ENCODE results near the gene NHERF1.
A peak's percentile ranks its signal among the peaks of the same experiment; 100 is the strongest.

Gene NHERF1

DNA sequence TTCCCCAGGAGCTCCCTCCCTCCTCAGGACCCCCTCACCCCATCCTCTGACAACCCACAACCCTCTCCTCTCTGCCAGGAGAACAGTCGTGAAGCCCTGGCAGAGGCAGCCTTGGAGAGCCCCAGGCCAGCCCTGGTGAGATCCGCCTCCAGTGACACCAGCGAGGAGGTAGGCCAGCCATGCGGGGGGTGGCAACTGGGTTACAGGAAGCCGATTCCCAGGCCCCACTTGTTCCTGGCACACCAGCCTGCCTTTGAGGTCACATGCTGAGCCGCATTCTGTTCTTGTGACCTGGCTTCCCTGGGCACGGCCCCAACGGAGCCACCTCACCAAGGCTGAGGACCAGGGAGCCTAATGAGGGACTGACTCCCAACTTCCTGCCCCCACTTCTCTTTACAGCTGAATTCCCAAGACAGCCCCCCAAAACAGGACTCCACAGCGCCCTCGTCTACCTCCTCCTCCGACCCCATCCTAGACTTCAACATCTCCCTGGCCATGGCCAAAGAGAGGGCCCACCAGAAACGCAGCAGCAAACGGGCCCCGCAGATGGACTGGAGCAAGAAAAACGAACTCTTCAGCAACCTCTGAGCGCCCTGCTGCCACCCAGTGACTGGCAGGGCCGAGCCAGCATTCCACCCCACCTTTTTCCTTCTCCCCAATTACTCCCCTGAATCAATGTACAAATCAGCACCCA, 19.8 kb downstream of the NHERF1 start:
- DNase-seq, result peak; percentile 48

DNA sequence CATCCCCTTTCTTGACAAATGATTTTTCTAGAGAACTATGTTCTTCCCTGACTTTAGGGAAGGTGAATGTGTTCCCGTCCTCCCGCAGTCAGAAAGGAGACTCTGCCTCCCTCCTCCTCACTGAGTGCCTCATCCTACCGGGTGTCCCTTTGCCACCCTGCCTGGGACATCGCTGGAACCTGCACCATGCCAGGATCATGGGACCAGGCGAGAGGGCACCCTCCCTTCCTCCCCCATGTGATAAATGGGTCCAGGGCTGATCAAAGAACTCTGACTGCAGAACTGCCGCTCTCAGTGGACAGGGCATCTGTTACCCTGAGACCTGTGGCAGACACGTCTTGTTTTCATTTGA, 20.3 kb downstream of the NHERF1 start:
- DNase-seq, result no peak

DNA sequence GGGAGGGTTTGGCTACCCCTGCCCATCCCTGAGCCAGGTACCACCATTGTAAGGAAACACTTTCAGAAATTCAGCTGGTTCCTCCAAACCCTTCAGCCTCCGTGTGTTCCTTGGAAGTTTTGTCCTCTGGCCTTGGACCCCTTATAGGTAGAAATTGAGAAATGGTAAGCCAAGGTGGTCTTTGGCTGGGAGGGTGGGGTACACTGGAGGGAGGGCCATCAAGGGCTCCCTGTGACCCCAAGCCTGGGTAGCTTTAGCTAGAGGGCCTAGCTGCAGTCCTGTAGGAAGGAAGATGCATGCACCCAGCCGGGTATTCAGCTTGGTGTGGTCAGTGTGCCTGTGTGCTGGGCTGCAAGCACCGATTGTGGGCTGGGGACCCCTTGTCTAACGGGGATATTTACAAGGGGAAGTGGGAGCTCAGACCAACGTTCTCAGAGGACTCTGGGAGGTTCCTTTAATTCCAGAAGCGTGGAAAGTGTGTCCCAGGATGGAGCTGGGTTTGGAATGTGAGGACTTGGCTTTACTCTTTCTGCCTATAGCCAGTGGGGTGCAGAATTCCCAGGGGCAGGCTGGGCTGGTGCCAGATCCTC, 20.9 kb downstream of the NHERF1 start:
- no peak for DNase-seq

DNA sequence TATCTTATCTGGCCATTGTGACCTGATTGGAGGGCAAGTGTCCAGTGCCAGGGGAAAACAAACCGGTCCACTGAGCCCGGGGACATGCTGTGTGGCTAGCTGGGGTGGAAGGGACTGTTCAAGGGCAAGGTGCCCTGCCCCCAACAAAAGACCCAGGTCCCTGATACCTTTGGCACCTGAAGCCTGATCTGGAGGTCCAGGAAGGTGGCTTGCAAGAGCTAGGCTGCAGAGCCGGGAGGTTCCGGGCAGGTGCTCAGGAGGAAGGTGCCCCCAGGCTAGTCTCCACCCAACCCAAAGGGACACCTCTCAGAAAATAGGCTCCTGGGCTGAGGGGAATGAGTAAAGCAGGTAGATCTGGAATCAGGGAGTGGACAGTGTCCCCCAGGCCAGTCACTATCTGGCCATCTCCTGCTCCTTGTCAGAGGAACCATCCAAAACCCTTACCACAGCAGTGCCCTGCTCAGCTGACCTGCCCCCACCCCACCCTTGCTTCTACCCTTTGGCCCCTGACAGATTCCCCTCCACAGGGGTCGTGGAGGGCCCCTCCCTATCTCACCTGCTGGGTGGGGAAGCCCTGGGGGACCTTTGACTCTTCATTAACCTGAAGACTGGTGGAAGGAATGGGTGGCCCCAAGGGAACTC, 21.5 kb downstream of the NHERF1 start:
- DNase-seq, result no peak

DNA sequence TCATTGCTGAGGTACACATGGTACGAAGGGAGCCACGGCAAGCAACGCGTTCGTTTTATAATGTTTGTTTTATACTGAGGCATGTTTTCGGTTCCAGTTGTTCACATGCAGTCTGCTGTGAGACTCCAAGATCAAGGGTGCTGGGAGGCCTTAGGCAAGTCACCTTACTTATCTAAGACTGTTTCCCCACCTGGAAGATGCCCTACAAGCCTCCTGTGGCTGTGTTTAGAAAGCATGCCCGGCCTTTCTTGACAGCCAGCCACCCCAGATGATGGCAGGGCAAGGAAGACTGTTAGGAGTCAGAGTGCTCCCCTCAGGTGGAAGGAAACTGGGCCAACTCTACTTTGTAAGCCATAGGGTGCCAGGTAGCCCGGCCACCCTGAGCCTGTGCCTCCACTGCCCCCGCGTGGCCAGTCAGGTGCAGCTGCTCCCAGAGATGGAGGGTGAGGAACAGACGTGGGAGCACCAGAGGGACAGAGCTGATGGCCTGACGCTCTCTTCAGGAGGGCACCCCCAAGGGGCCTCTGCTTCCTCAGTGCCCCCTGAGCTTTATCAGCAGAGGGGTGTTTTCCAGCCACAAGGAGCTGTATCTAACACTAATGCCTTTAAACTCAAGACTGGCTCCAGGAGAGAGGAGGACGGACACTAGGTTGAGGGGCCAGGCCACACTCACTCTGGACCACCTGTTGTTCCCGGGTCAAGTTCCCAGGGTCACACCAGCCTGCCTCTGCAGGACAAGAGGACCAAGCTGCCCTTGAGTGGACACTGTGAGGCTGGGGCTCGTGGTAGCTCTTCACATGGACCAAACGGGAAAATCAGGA, 22.3 kb downstream of the NHERF1 start:
- peak; percentile 27 for DNase-seq

DNA sequence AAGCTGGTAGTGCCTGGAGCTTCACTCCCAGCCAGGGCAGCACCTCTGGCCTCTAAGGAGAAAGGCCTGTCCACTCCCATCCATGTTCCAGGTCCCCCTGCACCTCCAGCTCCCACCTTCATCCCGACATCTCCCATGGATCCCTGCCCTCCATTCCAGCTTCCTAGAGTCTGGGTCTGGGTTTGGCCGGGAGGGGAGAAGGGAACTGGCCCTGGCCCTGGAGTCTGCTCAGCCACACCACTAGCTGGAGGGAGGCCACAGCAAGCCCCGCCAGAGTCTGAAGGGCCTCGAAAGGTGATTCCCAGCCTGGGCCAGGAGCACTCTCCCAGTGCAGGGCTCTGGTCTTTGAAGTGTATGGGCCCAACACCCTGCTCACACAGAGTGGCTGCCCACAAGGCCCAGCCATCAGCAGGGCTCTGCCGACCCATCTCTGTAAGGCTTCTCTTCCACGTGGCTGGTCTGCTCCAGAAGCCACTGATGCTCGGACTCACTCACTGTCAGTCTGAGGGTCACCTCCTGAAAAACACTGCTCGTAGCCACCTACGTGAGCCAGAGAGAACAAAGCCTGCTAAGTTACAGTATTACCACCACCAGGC, 23.0 kb downstream of the NHERF1 start:
- DNase-seq, result no peak

DNA sequence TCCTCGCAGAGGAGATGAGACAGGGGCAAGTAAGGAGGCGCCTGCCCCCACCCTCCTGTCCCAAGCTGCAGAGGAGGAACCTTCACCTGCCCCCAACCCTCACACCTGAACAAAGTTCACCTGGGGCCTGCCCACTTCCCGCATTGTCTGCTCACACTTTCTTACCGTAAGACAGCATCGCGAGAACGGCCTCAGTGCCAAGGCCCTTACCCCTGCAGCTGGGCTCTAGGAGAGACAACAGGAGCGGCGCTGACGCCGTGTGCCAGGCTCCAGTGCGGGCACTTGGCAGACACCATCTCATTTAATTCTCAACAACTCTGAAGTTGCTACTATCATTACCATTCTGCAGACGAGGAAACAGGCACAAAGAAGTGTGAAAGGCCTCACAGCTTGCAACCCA, 23.6 kb downstream of the NHERF1 start:
- DNase-seq, result no peak

DNA sequence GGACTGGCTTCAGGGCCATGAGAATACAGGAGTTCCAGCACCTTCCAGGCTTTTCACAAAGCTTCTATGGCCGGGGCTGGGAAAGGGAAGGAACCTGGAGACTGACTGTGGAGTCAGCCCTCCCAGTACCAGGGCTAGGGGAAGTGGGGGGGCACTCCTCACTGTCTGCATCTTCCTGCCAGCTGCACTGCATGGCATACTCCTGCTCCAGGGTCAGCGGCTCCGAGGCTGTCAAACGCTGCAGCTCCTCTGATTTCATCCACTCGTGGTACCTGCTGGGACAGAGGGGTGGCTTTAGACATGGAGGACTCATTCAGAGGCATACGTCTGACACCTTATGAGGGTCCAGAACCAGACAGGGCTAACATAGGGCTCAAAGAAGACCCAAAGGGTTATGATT, 25.0 kb downstream of the NHERF1 start:
- DNase-seq, result no peak

DNA sequence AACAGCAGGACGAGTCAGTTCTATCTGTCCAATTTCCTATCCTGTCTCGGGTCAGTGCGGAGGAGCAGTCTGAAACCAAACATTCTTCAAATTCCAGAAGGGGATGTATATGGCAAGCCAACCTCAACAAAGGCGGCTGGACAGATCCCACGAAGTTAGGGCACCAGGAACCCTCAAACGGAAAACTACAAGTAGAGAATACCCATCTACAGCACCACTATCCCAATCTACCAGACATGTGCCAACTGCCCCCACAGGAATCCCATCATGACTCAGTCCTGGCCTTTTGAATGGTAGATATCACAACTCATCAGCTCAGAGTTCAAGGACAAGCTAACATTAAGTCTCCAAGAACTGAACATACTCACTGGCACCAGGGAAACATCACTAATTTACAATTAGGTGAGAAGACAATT, 25.5 kb downstream of the NHERF1 start:
- peak; percentile 44 for DNase-seq

DNA sequence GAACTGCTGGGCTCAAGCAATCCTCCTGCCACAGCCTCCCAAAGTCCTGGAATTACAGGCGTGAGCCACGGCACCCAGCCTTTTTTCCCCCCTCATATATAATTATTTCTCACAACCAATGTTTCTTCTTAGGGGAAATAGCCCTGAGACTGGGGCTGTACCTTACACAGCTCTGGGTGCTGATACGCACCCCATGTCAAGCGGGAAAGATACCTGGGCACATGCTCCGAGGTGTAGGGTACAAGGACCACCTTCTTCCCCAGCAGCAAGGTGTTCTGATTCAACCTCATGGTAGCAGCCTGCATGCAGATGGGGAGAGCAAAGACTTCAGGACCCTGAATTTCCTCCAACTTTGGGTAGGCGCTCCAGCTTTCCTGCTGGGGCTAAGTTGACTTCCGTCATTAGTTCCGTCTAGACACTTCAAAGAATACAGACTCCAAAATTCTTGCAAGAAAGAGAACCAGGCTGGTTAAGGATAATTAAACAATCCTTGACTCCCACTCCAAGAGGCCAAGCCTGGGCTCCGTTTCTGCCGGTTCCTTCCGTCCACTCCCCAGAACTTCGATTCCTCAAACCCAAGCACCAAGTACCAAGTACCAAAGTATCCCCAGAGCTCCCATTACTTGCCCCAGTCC, 27.1 kb downstream of the NHERF1 start:
- no peak for DNase-seq

DNA sequence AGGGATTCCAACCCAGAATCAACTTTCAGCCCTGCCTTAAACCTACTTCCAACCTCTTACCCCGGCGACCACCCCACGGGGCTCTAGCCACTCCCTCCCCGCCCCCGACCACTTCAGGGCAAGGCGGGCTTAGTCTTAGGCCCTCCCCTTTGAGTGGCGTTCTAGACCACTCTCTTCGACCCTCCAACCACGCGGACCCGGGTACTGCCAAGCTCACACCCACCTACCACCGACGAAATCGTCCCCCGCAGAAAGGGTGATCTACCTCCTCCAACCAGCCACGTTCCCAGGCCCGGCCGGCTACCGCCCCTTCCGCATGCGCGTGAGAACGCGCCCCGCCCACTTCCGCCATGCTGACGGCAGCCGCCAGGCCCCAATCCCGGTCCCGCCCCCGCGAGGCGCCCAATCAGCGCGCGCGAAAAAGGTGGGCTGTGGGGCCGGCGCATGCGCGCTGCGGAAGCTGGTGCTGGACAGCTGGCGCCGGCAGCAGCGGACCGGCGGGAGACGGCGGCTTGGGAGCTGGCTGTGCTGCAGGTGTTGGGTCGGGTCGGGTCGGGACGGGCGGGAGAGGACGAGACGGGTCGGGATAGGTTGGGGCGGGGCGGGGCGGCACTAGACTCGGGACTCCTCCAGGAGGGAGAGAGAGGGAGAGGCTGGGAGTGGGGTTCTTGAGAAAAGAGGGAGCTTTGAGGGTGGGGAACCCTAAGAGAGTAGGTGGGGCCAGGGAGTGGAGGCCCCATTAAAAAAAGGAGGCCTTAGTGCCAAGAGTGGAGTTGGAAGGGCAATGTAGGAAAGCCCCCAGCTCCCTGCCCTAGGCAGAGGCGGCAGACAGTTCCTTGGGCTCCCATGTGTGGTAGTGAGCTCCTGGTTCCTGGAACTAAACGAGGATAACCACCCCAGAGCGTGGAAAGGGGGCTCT, 27.9 kb downstream of the NHERF1 start, which contains the start of gene NAT9:
Gene NAT9 (minus strand): TSS at position 302 of the 919 bp plus-strand sequence. CDS start 647 bp downstream, outside the sequence.
- peak; percentile 95 for DNase-seq

DNA sequence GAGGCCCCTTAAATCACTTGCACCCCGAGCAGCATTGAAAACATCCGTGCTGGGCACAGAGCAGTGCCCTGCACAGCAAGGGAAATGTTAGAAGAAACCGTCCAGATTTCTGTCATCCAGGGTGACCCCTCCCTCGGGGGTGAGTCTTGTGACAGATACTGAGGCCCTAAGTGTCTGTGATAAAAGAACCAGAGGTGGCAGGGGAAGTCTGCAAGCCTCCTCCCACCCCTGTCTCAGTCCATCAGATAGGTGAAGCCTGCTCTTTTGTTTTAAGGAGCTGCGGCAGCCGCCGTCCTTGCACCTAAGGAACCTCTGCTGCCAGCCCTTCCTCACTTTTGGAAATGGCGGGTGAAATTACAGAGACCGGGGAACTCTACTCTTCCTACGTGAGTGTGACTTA, 28.6 kb downstream of the NHERF1 start:
- DNase-seq, result no peak

DNA sequence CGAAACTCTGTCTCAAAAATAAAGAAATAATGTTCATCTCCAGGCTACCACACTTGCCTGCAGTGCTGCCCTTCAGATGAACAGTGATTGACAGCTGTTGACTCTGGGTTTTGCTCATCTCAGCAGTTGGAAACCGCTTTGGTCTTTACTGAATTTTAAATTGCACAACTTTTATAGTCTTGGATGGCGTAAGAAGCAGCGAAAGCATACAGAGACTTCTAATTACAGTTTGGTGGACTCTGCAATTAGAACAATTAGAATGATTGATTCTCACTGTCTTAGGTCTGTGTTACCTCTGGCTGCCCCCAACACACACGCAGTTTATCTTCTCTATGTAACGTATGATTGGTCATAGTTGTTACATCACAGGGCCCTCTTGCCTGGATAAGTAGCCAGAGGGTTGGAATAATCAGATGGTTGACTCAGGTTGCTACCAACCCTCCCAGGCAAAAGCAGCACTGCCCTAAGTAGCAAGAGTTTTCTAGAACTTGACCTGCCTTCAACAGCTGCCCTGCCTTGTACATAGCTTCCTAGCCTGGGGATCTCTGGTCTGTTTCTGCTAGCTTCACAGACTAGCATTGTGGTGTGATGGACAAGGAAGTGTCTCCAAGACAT, 29.6 kb downstream of the NHERF1 start:
- DNase-seq, result no peak

DNA sequence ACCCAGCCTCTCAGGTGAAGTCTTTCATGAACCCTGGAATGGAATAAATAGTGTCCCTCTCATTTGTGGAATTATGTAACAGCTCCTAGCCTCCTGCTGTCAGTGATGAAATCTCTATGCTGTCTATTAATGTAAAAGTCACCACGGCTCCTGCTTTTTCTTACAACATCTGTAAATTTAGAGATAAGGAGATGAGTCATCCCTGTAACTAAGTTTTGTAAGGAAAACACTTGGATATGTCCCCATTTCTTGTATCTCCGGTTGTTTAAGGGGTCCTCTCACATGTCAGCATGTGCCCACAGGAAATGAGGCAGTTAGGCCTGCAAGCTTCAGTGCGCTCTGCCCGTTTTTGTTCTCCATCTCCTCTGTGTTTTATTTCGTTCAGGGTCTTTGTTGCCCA, 30.5 kb downstream of the NHERF1 start:
- DNase-seq, result no peak

DNA sequence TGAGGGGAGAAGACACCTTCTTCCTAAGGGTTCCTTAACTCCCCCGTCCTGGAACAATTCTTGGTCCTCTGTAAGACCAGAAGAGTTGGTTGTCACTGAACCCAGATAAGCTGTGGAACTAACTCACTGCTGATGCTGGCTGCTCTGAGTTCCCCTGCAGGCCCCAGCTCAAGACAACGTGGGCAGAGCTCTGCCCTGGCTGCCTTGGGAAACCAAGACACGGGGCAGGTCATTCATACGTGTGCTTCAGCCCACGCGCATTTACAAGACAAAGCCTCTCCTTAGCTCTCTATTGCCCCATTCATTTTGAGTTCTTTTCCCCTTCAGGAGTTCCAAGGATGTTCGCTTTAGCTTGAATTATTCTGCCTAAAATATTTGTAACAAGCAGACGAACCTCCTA, 31.1 kb downstream of the NHERF1 start:
- DNase-seq, result no peak

DNA sequence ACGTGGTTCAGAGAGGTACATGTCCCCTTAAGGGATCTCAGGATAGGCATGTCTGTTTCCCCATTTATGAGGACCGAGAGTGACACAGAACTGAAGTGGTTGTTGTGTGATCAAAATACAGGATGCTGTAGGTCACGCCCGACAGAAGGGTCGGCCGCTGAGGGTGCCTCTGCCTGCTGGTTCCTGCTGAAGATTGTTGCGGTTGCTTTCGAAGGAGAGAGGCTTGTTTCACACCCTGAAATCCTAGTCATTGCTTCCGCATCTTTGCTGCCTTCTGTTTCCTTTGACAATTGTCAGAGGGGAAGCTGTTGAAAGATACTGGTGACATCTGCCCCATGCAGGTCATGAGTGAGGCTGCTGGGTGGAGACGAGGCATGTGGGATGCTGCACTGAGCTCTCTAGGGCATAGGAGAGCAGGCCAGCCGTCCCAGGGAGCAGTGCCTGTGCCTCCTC, 31.5 kb downstream of the NHERF1 start:
- no peak for DNase-seq

DNA sequence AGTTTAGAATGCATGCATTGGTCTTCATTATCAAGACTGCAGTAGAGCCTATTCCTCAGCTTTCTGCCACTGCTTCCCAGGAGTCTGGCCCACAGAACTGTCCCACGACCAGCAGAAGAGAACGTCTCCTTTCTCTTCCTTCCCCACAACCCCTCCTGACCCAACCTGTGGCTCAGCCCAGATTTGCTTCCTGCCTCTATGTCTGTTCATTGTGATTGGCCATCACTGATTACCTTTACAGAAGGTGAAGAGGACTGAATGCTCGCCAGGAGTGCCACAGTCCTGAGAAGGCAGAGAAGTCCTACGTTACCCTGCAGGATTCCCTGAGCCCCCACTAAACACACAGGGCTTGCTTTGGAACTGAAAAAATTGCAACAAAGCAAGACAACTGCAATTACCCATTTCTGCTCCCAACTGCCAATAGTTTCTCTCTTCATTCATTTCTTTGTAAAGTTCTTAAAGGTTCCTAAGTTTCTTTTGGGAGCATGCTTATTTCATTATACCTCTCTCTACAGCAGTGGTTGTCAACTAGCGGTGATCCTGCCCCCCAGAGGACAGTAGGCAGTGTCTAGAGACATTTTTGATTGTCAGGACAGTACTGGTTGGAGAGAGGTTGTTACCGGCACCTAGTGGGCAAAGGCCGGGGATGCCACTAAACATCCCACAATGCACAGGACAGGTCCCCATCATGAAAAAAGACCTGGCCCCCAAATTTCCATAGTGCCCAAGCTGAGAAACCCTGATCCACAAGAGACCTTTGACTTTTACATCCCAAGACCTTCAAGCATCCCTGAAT, 32.2 kb downstream of the NHERF1 start:
- peak; percentile 27 for DNase-seq

DNA sequence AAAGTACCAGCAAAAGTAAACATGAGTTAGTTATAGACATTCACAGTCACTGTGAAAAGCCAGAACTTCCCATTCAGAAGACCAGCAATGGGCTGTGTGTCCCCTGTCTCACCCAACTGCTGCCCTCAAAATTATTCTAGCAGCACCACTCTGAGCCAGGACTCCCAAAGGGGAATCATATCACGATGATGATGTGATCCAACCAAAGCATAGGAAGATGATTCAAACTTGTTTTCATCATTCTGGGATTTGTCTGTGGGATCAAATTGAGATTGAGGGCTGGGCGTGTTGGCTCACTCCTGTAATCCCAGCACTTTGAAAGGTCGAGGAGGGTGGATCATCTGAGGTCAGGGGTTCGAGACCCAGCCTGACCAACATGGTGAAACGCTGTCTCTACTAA, 34.1 kb downstream of the NHERF1 start:
- DNase-seq, result no peak

DNA sequence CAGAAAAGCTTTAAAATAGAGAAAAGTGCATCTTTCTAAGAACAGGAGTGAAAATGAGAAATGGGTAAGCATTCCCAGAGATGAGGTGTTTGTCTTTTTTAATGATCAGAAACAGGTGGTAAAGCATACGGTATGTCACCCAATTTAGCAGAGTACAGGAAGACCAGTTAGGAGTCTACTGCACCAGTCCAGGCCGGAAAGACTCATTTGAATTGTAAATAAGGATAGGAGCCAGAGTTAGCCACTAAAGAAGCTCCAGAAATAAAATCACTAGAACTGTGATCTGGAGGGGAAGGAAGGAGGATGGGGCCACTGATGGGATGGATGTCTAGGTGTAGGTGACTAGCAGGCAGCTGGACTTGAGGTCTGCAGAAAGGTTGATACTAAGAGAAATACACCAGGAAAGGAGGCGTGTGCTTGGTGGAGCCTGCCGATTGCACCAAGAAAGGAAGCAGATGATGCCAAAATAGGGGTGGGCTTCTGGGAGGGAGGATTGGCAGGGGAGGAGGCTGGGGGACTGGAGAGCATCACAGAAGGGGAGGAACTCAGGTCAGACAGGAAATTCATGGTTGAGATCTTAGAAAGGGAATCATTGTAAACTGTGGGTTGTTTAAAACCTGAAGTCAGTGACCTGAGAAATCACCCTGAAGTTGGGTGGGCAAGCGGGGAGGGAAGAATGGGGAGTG, 35.8 kb downstream of the NHERF1 start:
- DNase-seq, result no peak

All from fibroblast of skin of scalp (primary cell).